Natural killer cell (primary cell): ENCODE results near the gene EHD1. TPM values are rescaled to one million over a fixed set of nuclear protein-coding genes. Genes with fewer than 3 reads are reported as not detected.

ENCODE experiments used
- ATAC-seq, 3 donors: fragments of 150-1000 bp in 2 of 3; fragments of 200-7000 bp in 1 of 3; cut with Tn5 transposase; 1 replicate in 1 of 3; 2 replicates in 2 of 3; pipeline ENCODE4 v1.10.0; 2021; ENCODE audit warnings: mild to moderate bottlenecking in 2 of 3, moderate library complexity in 2 of 3
- DNase-seq, 2 donors: peaks; one replicate each; pipeline versions ENCODE4 v3.0.0 to v3.0.0-alpha.2; 2013 to 2021; ENCODE audit warnings: mixed read lengths in 1 of 2
- H3K27ac ChIP-seq: one replicate; pipeline ENCODE4 v1.5.1; 2013; ENCODE audit warnings: mild to moderate bottlenecking, low read length
- H3K27me3 ChIP-seq: one replicate; pipeline ENCODE4 v1.6.1; 2013; ENCODE audit warnings: low read length; ENCODE audit not compliant: control insufficient read depth, insufficient read depth
- H3K36me3 ChIP-seq: one replicate; pipeline ENCODE4 v1.6.1; 2013; ENCODE audit warnings: low read length; ENCODE audit not compliant: control insufficient read depth, insufficient read depth
- H3K4me1 ChIP-seq: one replicate; pipeline ENCODE4 v1.6.1; 2013; ENCODE audit warnings: low read length; ENCODE audit not compliant: control insufficient read depth, insufficient read depth
- H3K4me3 ChIP-seq: one replicate; pipeline ENCODE4 v1.5.1; 2013; ENCODE audit warnings: low read length
- H3K9me3 ChIP-seq: one replicate; pipeline ENCODE4 v1.6.1; 2013; ENCODE audit warnings: low read length; ENCODE audit not compliant: control insufficient read depth, insufficient read depth
- H3K27ac Mint-ChIP-seq, 2 donors: one replicate each; pipeline ENCODE4 v1.8.0; 2022; ENCODE audit warnings: mild to moderate bottlenecking in 2 of 2, mixed read lengths in 2 of 2, moderate library complexity in 1 of 2
- H3K27me3 Mint-ChIP-seq, 2 donors: one replicate each; pipeline ENCODE4 v1.8.0; 2022; ENCODE audit warnings: low read depth in 2 of 2, mixed read lengths in 2 of 2
- H3K36me3 Mint-ChIP-seq: one replicate; pipeline ENCODE4 v1.8.0; 2022; ENCODE audit warnings: mixed read lengths
- H3K4me1 Mint-ChIP-seq, 2 donors: one replicate each; pipeline ENCODE4 v1.8.0; 2022; ENCODE audit warnings: mixed read lengths in 2 of 2
- H3K4me3 Mint-ChIP-seq: one replicate; pipeline ENCODE4 v1.8.0; 2022; ENCODE audit warnings: mild to moderate bottlenecking, moderate library complexity, mixed read lengths
- H3K9me3 Mint-ChIP-seq, 2 donors: one replicate each; pipeline ENCODE4 v1.8.0; 2022; ENCODE audit warnings: mixed read lengths in 2 of 2
- WGBS: methylation state at CpG from one replicate; pipeline ENCODE4 v1.1.7; 2013; ENCODE audit warnings: missing lambda C conversion rate; ENCODE audit not compliant: insufficient coverage; 5-methylcytosine and 5-hydroxymethylcytosine counted together
- intact Hi-C: fragments of 100-400 bp; cut with micrococcal nuclease; formaldehyde crosslinking; loops from one replicate; pipeline ENCODE4 v1.14.2; 2022
- total RNA-seq, 4 donors: library from RNA; stranded (reverse); fragments of 120-200 nt in 1 of 4; gene quantifications; one replicate each; pipeline versions ENCODE4 v1.2.3 to v1.2.4, GENCODE V29; 2013 to 2022
- TF ChIP-seq, protein P1 (sequence below): fragments of 200-600 bp; IDR thresholded peaks from one replicate; pipeline ENCODE4 v1.8.0; 2022; ENCODE audit warnings: antibody characterized with exemption

The EHD1 gene
- total RNA-seq, 3 donors from 2014 or later (not counting 1 experiment from before 2014, with no cell fraction given) = 218 to 246 (median 225) TPM

DNA sequence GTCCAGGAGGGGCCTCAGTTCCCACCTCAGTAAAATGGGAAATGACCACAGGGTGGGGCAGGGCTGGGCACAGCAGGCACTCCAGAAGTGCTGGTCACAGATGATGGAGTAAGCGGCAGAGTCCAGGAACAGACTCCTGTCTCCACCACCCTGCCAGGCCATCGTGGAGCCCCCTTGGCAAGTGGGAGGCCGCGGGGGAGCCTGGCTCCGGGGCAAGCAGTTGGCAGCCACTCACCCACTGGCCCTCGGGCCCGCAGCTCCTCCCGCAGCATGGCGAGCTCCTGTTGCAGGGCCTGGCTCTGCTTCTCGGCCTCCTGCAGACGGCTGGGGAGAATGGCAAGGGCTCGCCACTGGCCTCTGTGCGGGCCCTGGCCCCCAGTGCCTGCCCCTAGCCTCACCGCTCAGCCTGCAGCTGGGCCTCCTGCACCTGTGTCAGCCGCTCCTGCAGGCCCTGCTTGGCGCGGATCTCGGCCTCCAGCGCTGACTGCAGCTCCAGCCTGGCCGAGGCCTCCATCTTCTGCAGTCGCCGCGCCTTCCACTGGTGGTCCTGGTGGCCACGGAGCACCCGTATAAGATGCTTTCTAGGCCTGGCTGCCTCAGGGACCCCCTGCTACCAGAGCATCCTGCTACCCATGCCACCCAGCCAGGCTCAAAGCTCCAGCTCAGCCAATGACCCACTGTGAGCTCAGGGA is 44.2 kb downstream of the EHD1 start:
- Mint-ChIP-seq H3K27ac (no peak overlapping the region), H3K9me3 (no peaks in the 10 kb centered on the region), H3K36me3 (no peaks in the 10 kb centered on the region), H3K4me3 (no peak overlapping the region), H3K27me3 (no peaks in the 10 kb centered on the region), H3K4me1 (peaks cover 3 to 4% of the 10 kb centered on the region in 2 donors)
- Histone ChIP-seq H3K4me3 (no peak overlapping the region), H3K36me3 (no peaks in the 10 kb centered on the region), H3K27ac (no peak overlapping the region), H3K4me1 (peaks cover 15% of the 10 kb centered on the region), H3K27me3 (no peaks in the 10 kb centered on the region), H3K9me3 (no peaks in the 10 kb centered on the region)
- DNase-seq (no peak), ATAC-seq (no peak)
- TF ChIP-seq, protein P1, sequence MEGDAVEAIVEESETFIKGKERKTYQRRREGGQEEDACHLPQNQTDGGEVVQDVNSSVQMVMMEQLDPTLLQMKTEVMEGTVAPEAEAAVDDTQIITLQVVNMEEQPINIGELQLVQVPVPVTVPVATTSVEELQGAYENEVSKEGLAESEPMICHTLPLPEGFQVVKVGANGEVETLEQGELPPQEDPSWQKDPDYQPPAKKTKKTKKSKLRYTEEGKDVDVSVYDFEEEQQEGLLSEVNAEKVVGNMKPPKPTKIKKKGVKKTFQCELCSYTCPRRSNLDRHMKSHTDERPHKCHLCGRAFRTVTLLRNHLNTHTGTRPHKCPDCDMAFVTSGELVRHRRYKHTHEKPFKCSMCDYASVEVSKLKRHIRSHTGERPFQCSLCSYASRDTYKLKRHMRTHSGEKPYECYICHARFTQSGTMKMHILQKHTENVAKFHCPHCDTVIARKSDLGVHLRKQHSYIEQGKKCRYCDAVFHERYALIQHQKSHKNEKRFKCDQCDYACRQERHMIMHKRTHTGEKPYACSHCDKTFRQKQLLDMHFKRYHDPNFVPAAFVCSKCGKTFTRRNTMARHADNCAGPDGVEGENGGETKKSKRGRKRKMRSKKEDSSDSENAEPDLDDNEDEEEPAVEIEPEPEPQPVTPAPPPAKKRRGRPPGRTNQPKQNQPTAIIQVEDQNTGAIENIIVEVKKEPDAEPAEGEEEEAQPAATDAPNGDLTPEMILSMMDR = no peak
- intact Hi-C loops = no loop called here
- WGBS = 95% methylated on average over 25 of the region's 25 CpGs

DNA sequence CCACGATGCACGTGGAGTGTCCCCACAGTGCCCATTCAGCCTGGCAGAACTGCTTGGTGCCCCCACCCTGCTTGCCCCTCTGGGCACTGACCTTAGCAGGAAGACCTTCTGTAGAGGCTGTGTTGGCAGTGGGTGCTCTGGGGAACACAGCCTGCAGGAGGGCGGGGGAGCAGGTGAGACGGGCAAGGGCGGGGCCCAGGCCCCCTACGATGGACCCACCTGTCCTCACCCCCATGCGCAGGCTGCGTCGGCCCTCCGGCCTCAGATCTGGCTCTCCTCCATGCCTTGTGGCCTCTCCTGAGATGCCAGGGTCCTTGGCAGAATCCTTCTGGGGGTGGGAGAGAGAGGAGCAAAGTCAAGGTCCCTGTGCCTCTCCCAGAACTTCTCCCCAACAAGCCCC is 44.9 kb downstream of the EHD1 start:
- Histone ChIP-seq H3K27me3 (no peaks in the 10 kb centered on the region), H3K4me1 (peaks cover 15% of the 10 kb centered on the region), H3K4me3 (no peak overlapping the region), H3K27ac (no peak overlapping the region), H3K36me3 (no peaks in the 10 kb centered on the region), H3K9me3 (no peaks in the 10 kb centered on the region)
- ATAC-seq (no peak), DNase-seq (no peak)
- 88% methylated on average over 10 of the region's 10 CpGs for WGBS
- Mint-ChIP-seq H3K27me3 (no peaks in the 10 kb centered on the region), H3K36me3 (no peaks in the 10 kb centered on the region), H3K9me3 (no peaks in the 10 kb centered on the region), H3K27ac (no peak overlapping the region), H3K4me3 (no peak overlapping the region), H3K4me1 (peaks cover 3 to 4% of the 10 kb centered on the region in 2 donors)
- intact Hi-C loops = no loop called here
- TF ChIP-seq, protein P1 = no peak

DNA sequence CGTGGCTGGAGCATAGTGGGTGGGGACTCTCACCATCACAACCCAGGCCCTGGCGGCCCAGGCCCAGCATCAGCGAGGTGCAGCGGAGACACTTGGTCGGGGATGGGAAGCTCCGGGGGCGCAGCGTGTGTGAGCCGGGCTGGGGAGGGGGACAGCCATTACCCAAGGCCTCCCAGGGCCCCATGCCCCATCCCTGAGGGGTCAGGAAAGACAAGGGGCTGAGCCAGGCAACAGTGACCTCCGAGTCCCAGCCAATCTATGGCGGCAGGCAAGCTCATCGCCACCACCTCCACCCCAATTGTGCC is 45.3 kb downstream of the EHD1 start:
- Histone ChIP-seq H3K27me3 (no peaks in the 10 kb centered on the region), H3K27ac (no peak overlapping the region), H3K4me3 (no peak overlapping the region), H3K9me3 (no peaks in the 10 kb centered on the region), H3K36me3 (no peaks in the 10 kb centered on the region), H3K4me1 (peaks cover 15% of the 10 kb centered on the region)
- TF ChIP-seq, protein P1 = no peak
- no peak overlapping the region for H3K4me3 Mint-ChIP-seq
- no peaks in the 10 kb centered on the region for H3K36me3 Mint-ChIP-seq
- WGBS = 98% methylated on average over 12 of the region's 12 CpGs
- intact Hi-C loops = no loop called here
- DNase-seq (no peak), ATAC-seq (no peak)
- H3K27ac Mint-ChIP-seq = no peak overlapping the region
- H3K27me3 Mint-ChIP-seq = no peaks in the 10 kb centered on the region
- H3K9me3 Mint-ChIP-seq = no peaks in the 10 kb centered on the region
- peaks cover 3 to 4% of the 10 kb centered on the region in 2 donors for H3K4me1 Mint-ChIP-seq
